Neural progenitor cell (in vitro differentiated cells): ENCODE results near the gene FAM240B. TPM values are rescaled to one million over a fixed set of nuclear protein-coding genes. Genes with fewer than 3 reads are reported as not detected.

Experiments
- DNase-seq: peaks from one replicate; pipeline ENCODE4 v3.0.0-alpha.2; 2016; ENCODE audit warnings: low spot score
- H2AFZ ChIP-seq: fragments of 200-600 bp; sonication (generic); replicated peaks from 2 replicates; pipeline ENCODE4 v1.6.1; 2016; ENCODE audit warnings: antibody characterized with exemption
- H3F3A ChIP-seq: fragments of 200-600 bp; sonication (generic); 2 replicates; pipeline ENCODE4 v1.6.1; 2016; ENCODE audit warnings: antibody characterized with exemption, low read depth
- H3K27ac ChIP-seq: fragments of 200-600 bp; sonication (generic); 2 replicates; pipeline ENCODE4 v1.5.1; 2016; ENCODE audit warnings: mild to moderate bottlenecking
- H3K27me3 ChIP-seq: fragments of 200-600 bp; sonication (generic); 2 replicates; pipeline ENCODE4 v1.6.1; 2016; ENCODE audit warnings: mild to moderate bottlenecking, moderate library complexity
- H3K36me3 ChIP-seq: fragments of 200-600 bp; sonication (generic); 2 replicates; pipeline ENCODE4 v1.5.1; 2016
- H3K4me1 ChIP-seq: fragments of 200-600 bp; sonication (generic); 2 replicates; pipeline ENCODE4 v1.6.1; 2016; ENCODE audit warnings: mixed run types
- H3K4me2 ChIP-seq: fragments of 200-600 bp; sonication (generic); 2 replicates; pipeline ENCODE4 v1.6.1; 2016
- H3K4me3 ChIP-seq: fragments of 200-600 bp; sonication (generic); 2 replicates; pipeline ENCODE4 v1.5.1; 2016
- H3K79me2 ChIP-seq: fragments of 200-600 bp; sonication (generic); 2 replicates; pipeline ENCODE4 v1.6.1; 2016; ENCODE audit warnings: low read depth
- H3K9ac ChIP-seq: fragments of 200-600 bp; sonication (generic); 2 replicates; pipeline ENCODE4 v1.6.1; 2016
- H3K9me3 ChIP-seq: fragments of 200-600 bp; sonication (generic); 2 replicates; pipeline ENCODE4 v1.5.1; 2016; ENCODE audit warnings: low read depth
- H4K20me1 ChIP-seq: fragments of 200-600 bp; sonication (generic); 2 replicates; pipeline ENCODE4 v1.6.1; 2016; ENCODE audit warnings: low read depth
- H3K27ac Mint-ChIP-seq: 3 replicates; pipeline ENCODE4 v1.8.0; 2021; ENCODE audit warnings: mixed read lengths
- H3K27me3 Mint-ChIP-seq: 2 replicates; pipeline ENCODE4 v1.8.0; 2022; ENCODE audit warnings: low read depth, mild to moderate bottlenecking, inconsistent platforms, moderate library complexity, mixed read lengths; ENCODE audit not compliant: insufficient read depth
- H3K36me3 Mint-ChIP-seq: 3 replicates; pipeline ENCODE4 v1.8.0; 2021; ENCODE audit warnings: mixed read lengths
- H3K4me1 Mint-ChIP-seq: 3 replicates; pipeline ENCODE4 v1.8.0; 2021; ENCODE audit warnings: mixed read lengths
- H3K4me3 Mint-ChIP-seq: 3 replicates; pipeline ENCODE4 v1.8.0; 2021; ENCODE audit warnings: mild to moderate bottlenecking, moderate library complexity, mixed read lengths
- H3K9me3 Mint-ChIP-seq: 3 replicates; pipeline ENCODE4 v1.8.0; 2020; ENCODE audit warnings: mixed read lengths
- CTCF ChIP-seq: fragments of 200-600 bp; sonication (generic); IDR thresholded peaks from 2 replicates; pipeline ENCODE4 v1.5.1; 2017; ENCODE audit warnings: antibody characterized with exemption, mild to moderate bottlenecking
- EZH2 ChIP-seq: fragments of 200-600 bp; sonication (generic); IDR thresholded peaks from 2 replicates; pipeline ENCODE4 v1.6.1; 2017; ENCODE audit warnings: antibody characterized with exemption, mild to moderate bottlenecking, moderate library complexity
- EZH2phosphoT487 ChIP-seq: fragments of 200-600 bp; sonication (generic); IDR thresholded peaks from 2 replicates; pipeline ENCODE4 v1.6.1; 2017; ENCODE audit warnings: antibody characterized with exemption
- total RNA-seq: library from RNA; depleted of rRNA; stranded (reverse); fragments of >200 nt; gene quantifications from 2 replicates; pipeline ENCODE4 v1.2.3, GENCODE V29; 2015; ENCODE audit warnings: low replicate concordance

The FAM240B gene
- total RNA-seq, 1 donor from 2014 or later: not detected

GRCh38 chr9:38732885-38733284 lies 13.0 kb upstream of the FAM240B start:
- peaks cover under 1% of the 10 kb centered on the region for H3F3A ChIP-seq
- H2AFZ ChIP-seq: no peak overlapping the region
- no peaks in the 10 kb centered on the region for H4K20me1 ChIP-seq
- no peak overlapping the region for H3K4me3 ChIP-seq
- no peaks in the 10 kb centered on the region for H3K9me3 ChIP-seq
- H3K36me3 ChIP-seq: no peaks in the 10 kb centered on the region
- Mint-ChIP-seq H3K36me3 (no peaks in the 10 kb centered on the region), H3K27ac (peak overlapping the region; percentile 57), H3K27me3 (peaks cover 4% of the 10 kb centered on the region), H3K4me1 (peaks cover 6% of the 10 kb centered on the region), H3K9me3 (no peaks in the 10 kb centered on the region), H3K4me3 (no peak overlapping the region)
- no peaks in the 10 kb centered on the region for H3K4me1 ChIP-seq
- H3K27ac ChIP-seq: no peak overlapping the region
- H3K4me2 ChIP-seq: no peak overlapping the region
- H3K9ac ChIP-seq: no peak overlapping the region
- no peak for TF ChIP-seq EZH2
- no peak for TF ChIP-seq CTCF
- TF ChIP-seq EZH2phosphoT487: no peak
- DNase-seq: no peak
- no peaks in the 10 kb centered on the region for H3K27me3 ChIP-seq
- H3K79me2 ChIP-seq: no peaks in the 10 kb centered on the region

- peak; percentile 65 for DNase-seq
- Mint-ChIP-seq H3K4me3 (no peak overlapping the region), H3K36me3 (no peaks in the 10 kb centered on the region), H3K27ac (no peak overlapping the region), H3K9me3 (no peaks in the 10 kb centered on the region), H3K27me3 (peaks cover 8% of the 10 kb centered on the region), H3K4me1 (peaks cover 5% of the 10 kb centered on the region)
- no peaks in the 10 kb centered on the region for H3K79me2 ChIP-seq
- TF ChIP-seq CTCF (peak; percentile 56), EZH2phosphoT487 (no peak), EZH2 (no peak)
- no peaks in the 10 kb centered on the region for H3K4me1 ChIP-seq
- no peak overlapping the region for H3K27ac ChIP-seq
- H2AFZ ChIP-seq: peak overlapping the region; percentile 93
- no peaks in the 10 kb centered on the region for H3K9me3 ChIP-seq
- no peaks in the 10 kb centered on the region for H4K20me1 ChIP-seq
- no peak overlapping the region for H3K4me3 ChIP-seq
- no peak overlapping the region for H3K9ac ChIP-seq
- no peak overlapping the region for H3K4me2 ChIP-seq
- H3F3A ChIP-seq: peaks cover 5% of the 10 kb centered on the region
- H3K27me3 ChIP-seq: no peaks in the 10 kb centered on the region
- no peaks in the 10 kb centered on the region for H3K36me3 ChIP-seq
Measured at GRCh38 chr9:38727497-38728001, 7.6 kb upstream of the FAM240B start.

DNA sequence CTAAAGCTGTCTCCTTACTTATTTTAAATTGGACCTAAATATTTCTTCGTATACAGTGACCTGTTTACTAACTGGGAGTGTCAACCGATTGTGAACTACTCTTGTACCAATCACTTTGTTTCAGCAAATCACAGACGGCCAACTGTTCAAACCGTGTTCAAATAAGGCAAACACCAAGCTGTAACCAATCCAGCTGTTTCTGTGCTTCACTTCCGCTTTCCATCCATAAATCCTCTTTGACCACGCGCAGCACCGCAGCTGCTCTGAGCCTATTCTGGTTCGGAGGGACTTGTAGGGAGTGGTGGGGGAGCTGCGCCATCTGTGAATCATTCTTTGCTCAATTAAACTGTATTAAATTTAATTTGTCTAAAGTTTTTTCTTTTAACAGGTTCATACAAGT lies 4.8 kb upstream of the FAM240B start:
- Histone ChIP-seq H3K9me3 (no peaks in the 10 kb centered on the region), H3K4me3 (no peak overlapping the region), H3K79me2 (no peaks in the 10 kb centered on the region), H4K20me1 (no peaks in the 10 kb centered on the region), H3K4me2 (no peak overlapping the region), H3K9ac (no peak overlapping the region), H3K27ac (no peak overlapping the region), H3K4me1 (no peaks in the 10 kb centered on the region), H3F3A (peaks cover 5% of the 10 kb centered on the region), H2AFZ (no peak overlapping the region), H3K36me3 (no peaks in the 10 kb centered on the region), H3K27me3 (no peaks in the 10 kb centered on the region)
- Mint-ChIP-seq H3K4me3 (no peak overlapping the region), H3K9me3 (no peaks in the 10 kb centered on the region), H3K27ac (no peak overlapping the region), H3K36me3 (no peaks in the 10 kb centered on the region), H3K4me1 (peaks cover 2% of the 10 kb centered on the region), H3K27me3 (peaks cover 6% of the 10 kb centered on the region)
- TF ChIP-seq EZH2 (no peak), CTCF (no peak), EZH2phosphoT487 (no peak)
- no peak for DNase-seq
